ENCODE results near the gene INPP5E.

INPP5E gene

GRCh38 chr9:136485049-136486045 lies 45.7 kb upstream of the INPP5E start:
- peak; percentile 34 for DNase-seq (ENCODE audit: low read depth)
- peak overlapping the region; percentile 69 for H3K4me3 ChIP-seq (ENCODE audit: low read depth, low read length)
- TF ChIP-seq CTCF (IDR thresholded peaks at IDR 0.05; ENCODE audit: control insufficient read depth, extremely low read depth, insufficient read depth): peak; percentile 88

- H3K4me3 ChIP-seq (ENCODE audit: low read depth, low read length): peak overlapping the region; percentile 69
- TF ChIP-seq CTCF (IDR thresholded peaks at IDR 0.05; ENCODE audit: control insufficient read depth, extremely low read depth, insufficient read depth): no peak
- peak; percentile 30 for DNase-seq (ENCODE audit: low read depth)
Measured at GRCh38 chr9:136484153-136485048, 44.8 kb upstream of the INPP5E start.

- H3K4me3 ChIP-seq (ENCODE audit: low read depth, low read length): peak overlapping the region; percentile 69
- no peak for TF ChIP-seq CTCF (IDR thresholded peaks at IDR 0.05; ENCODE audit: control insufficient read depth, extremely low read depth, insufficient read depth)
- DNase-seq (ENCODE audit: low read depth): peak; percentile 37
Measured at GRCh38 chr9:136483589-136484152, 44.0 kb upstream of the INPP5E start.

GRCh38 chr9:136482793-136483588 lies 43.3 kb upstream of the INPP5E start, which contains the start of gene SEC16A:
Gene SEC16A, minus strand, starts transcription at chr9:136483040. Its CDS starts 5,425 bp downstream, at chr9:136477615.
- peak; percentile 84 for DNase-seq (ENCODE audit: low read depth)
- H3K4me3 ChIP-seq (ENCODE audit: low read depth, low read length): peak within 1 kb of the TSS; percentile 92
- no peak for TF ChIP-seq CTCF (IDR thresholded peaks at IDR 0.05; ENCODE audit: control insufficient read depth, extremely low read depth, insufficient read depth)

- no peak for DNase-seq (ENCODE audit: low read depth)
- TF ChIP-seq CTCF (IDR thresholded peaks at IDR 0.05; ENCODE audit: control insufficient read depth, extremely low read depth, insufficient read depth): no peak
- peak overlapping the region; percentile 92 for H3K4me3 ChIP-seq (ENCODE audit: low read depth, low read length)
Measured at GRCh38 chr9:136482046-136482792, 42.6 kb upstream of the INPP5E start.

All from LNCaP clone FGC (cell line).